Choroid plexus epithelial cell (primary cell): Measurements from ENCODE around the gene GALNS.
A peak's percentile ranks its signal among the peaks of the same experiment; 100 is the strongest.

ENCODE experiments used
- DNase-seq: peaks from one replicate; pipeline ENCODE4 v3.0.0-alpha.2; 2010; ENCODE audit warnings: low read depth
- H3K4me3 ChIP-seq: 2 replicates; pipeline ENCODE4 v1.5.1; 2011; ENCODE audit warnings: low read depth, mild to moderate bottlenecking, control low read depth, low read length, moderate library complexity
- CTCF ChIP-seq: conservative IDR thresholded peaks from 2 replicates; pipeline ENCODE4 v1.5.1; 2011; ENCODE audit warnings: low read depth, mild to moderate bottlenecking, control low read depth, inconsistent platforms, low read length, moderate library complexity

The GALNS gene

GRCh38 chr16:88856828-88857727 lies at the start of gene GALNS, which contains the start of gene TRAPPC2L:
Gene GALNS, minus strand, starts transcription at chr16:88856947. Its CDS starts 70 bp downstream, at chr16:88856877.
Gene TRAPPC2L, plus strand, starts transcription at chr16:88857127. Its CDS starts 24 bp downstream, at chr16:88857151.
- DNase-seq: peak; percentile 97
- H3K4me3 ChIP-seq: peak within 1 kb of the TSS; percentile 99
- TF ChIP-seq CTCF: no peak

GRCh38 chr16:88906020-88906419 lies 49.3 kb upstream of the GALNS start:
- no peak for DNase-seq
- TF ChIP-seq CTCF: no peak
- H3K4me3 ChIP-seq: no peak overlapping the region

- TF ChIP-seq CTCF: no peak
- no peak for DNase-seq
- no peak overlapping the region for H3K4me3 ChIP-seq
Measured at GRCh38 chr16:88905563-88905962, 48.8 kb upstream of the GALNS start.

- no peak overlapping the region for H3K4me3 ChIP-seq
- DNase-seq: no peak
- no peak for TF ChIP-seq CTCF
Measured at GRCh38 chr16:88904676-88905365, 48.1 kb upstream of the GALNS start.

- no peak overlapping the region for H3K4me3 ChIP-seq
- DNase-seq: no peak
- no peak for TF ChIP-seq CTCF
Measured at GRCh38 chr16:88903267-88903666, 46.5 kb upstream of the GALNS start.

- no peak for TF ChIP-seq CTCF
- no peak overlapping the region for H3K4me3 ChIP-seq
- no peak for DNase-seq
Measured at GRCh38 chr16:88902744-88903143, 46.0 kb upstream of the GALNS start.
